A673 (cell line): Measurements from ENCODE around the gene CDKN2B-AS1.

Experiments used
- CTCF ChIP-seq: fragments of 300-800, 200-600 bp; sonication (generic); conservative IDR thresholded peaks from 2 replicates; pipeline ENCODE4 v1.5.1; 2017; ENCODE audit warnings: low read depth, mild to moderate bottlenecking, antibody characterized with exemption, low read length, moderate library complexity, mixed read lengths
- EZH2 ChIP-seq: fragments of 200-600 bp; sonication (generic); IDR thresholded peaks from 2 replicates; pipeline ENCODE4 v1.6.1; 2017; ENCODE audit warnings: borderline replicate concordance, low read depth, mild to moderate bottlenecking, mixed read lengths, antibody characterized with exemption, low read length; ENCODE audit not compliant: poor library complexity, severe bottlenecking

GRCh38 chr9:22073349-22073748 is 78.8 kb downstream of the CDKN2B-AS1 start:
- TF ChIP-seq EZH2 (no peak), CTCF (no peak)
